ENCODE measurements around the gene LIN37. TPM values are rescaled to one million over a fixed set of nuclear protein-coding genes. Genes with fewer than 3 reads are reported as not detected.
"Not testable (repeated sequence)": the region's sequence is repeated elsewhere in the genome, so short reads cannot be mapped to it uniquely, and the experiment has no call there.

Gene LIN37
- total RNA-seq, 4 donors from 2014 or later, result 6.8 to 31.6 (median 16.9) TPM

- Histone ChIP-seq H3K4me3 (no peak overlapping the region), H3K4me1 (no peaks in the 10 kb centered on the region), H3K36me3 (no peaks in the 10 kb centered on the region), H3K9me3 (no peaks in the 10 kb centered on the region), H3K27ac (no peak overlapping the region), H3K27me3 (no peaks in the 10 kb centered on the region)
- intact Hi-C loops (cut with DNase I; ENCODE audit: low total_unique reads), result no loop called here
- TF ChIP-seq POLR2A (IDR thresholded peaks at IDR 0.05) (no peak), CTCF (IDR thresholded peaks at IDR 0.05) (no peak)
- no peak for DNase-seq
Measured at GRCh38 chr19:35723671-35724070, 24.7 kb upstream of the LIN37 start.

GRCh38 chr19:35724132-35724531 is 24.2 kb upstream of the LIN37 start:
- H3K36me3 ChIP-seq; intact Hi-C loops (cut with DNase I; ENCODE audit: low total_unique reads); H3K27me3 ChIP-seq; H3K27ac ChIP-seq; H3K9me3 ChIP-seq; DNase-seq; H3K4me3 ChIP-seq; H3K4me1 ChIP-seq: not testable (repeated sequence)

GRCh38 chr19:35724560-35724959 is 23.8 kb upstream of the LIN37 start:
- no peaks in the 10 kb centered on the region for H3K36me3 ChIP-seq
- no peak overlapping the region for H3K27ac ChIP-seq
- no peak for DNase-seq
- no peaks in the 10 kb centered on the region for H3K4me1 ChIP-seq
- H3K27me3 ChIP-seq, result no peaks in the 10 kb centered on the region
- intact Hi-C loops (cut with DNase I; ENCODE audit: low total_unique reads), result no loop called here
- H3K9me3 ChIP-seq, result no peaks in the 10 kb centered on the region
- H3K4me3 ChIP-seq, result no peak overlapping the region
- no peak for TF ChIP-seq POLR2A (IDR thresholded peaks at IDR 0.05)
- TF ChIP-seq CTCF (IDR thresholded peaks at IDR 0.05), result no peak

- TF ChIP-seq POLR2A (IDR thresholded peaks at IDR 0.05), result no peak
- Histone ChIP-seq H3K9me3 (no peaks in the 10 kb centered on the region), H3K36me3 (no peaks in the 10 kb centered on the region), H3K27ac (no peak overlapping the region), H3K4me3 (no peak overlapping the region), H3K27me3 (no peaks in the 10 kb centered on the region), H3K4me1 (no peaks in the 10 kb centered on the region)
- intact Hi-C loops (cut with DNase I; ENCODE audit: low total_unique reads), result no loop called here
- no peak for DNase-seq
Measured at GRCh38 chr19:35725216-35725861, 23.0 kb upstream of the LIN37 start.

GRCh38 chr19:35727053-35727955 is 21.1 kb upstream of the LIN37 start:
- DNase-seq, result no peak

More at GRCh38 chr19:35727053-35727955, 21.1 kb upstream of the LIN37 start:
- Histone ChIP-seq H3K36me3 (no peaks in the 10 kb centered on the region), H3K4me1 (no peaks in the 10 kb centered on the region), H3K4me3 (no peak overlapping the region), H3K9me3 (no peaks in the 10 kb centered on the region), H3K27me3 (no peaks in the 10 kb centered on the region), H3K27ac (no peak overlapping the region)
- intact Hi-C loops (cut with DNase I; ENCODE audit: low total_unique reads), result no loop called here
- no peak for TF ChIP-seq POLR2A (IDR thresholded peaks at IDR 0.05)
- no peak for TF ChIP-seq CTCF (IDR thresholded peaks at IDR 0.05)
